ENCODE data around the gene STEAP1.

Gene STEAP1

DNA sequence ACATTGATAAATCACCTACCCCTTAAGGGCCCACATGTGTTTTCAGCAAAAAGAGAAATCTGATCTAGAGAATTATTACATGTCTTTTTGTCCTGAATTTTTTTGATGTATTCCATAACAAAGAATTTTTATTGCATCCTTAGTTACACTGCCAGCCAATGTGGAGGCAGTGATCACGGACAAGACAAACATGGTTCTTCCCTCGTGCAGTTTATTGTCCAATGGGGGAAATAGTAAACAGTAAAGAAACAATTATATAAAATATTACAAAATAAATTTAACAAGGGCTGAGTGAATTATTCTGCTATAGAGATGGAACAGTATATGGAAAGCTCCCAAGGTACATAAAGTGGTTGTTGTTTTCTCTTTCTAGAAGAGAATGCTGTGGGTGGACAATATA is 59.3 kb downstream of the STEAP1 start:
- DNase-seq = no peak

Measured in islet precursor cell (in vitro differentiated cells).